Mucosa of descending colon (tissue), 3 donors: ENCODE measurements around the gene MIAT. TPM values are rescaled to one million over a fixed set of nuclear protein-coding genes. Genes with fewer than 3 reads are reported as not detected.

Source experiments
- ATAC-seq: fragments of 200-7000 bp; cut with Tn5 transposase; one replicate; pipeline ENCODE4 v1.9.1; 2020; ENCODE audit warnings: mild to moderate bottlenecking, moderate library complexity
- DNase-seq, 3 donors: peaks; one replicate each; pipeline ENCODE4 v3.0.0-alpha.2; 2020
- H3K36me3 ChIP-seq: fragments of 200-600 bp; one replicate; pipeline ENCODE4 v1.8.0; 2021; ENCODE audit warnings: low read depth, mild to moderate bottlenecking
- H3K4me1 ChIP-seq: fragments of 200-600 bp; one replicate; pipeline ENCODE4 v1.8.0; 2021; ENCODE audit warnings: low read depth, mild to moderate bottlenecking
- H3K4me3 ChIP-seq: fragments of 200-600 bp; one replicate; pipeline ENCODE4 v1.8.0; 2021; ENCODE audit warnings: mild to moderate bottlenecking
- H3K9me3 ChIP-seq: fragments of 200-600 bp; one replicate; pipeline ENCODE4 v1.8.0; 2021; ENCODE audit warnings: mild to moderate bottlenecking
- CTCF ChIP-seq: fragments of 200-600 bp; IDR thresholded peaks from one replicate; pipeline ENCODE4 v1.8.0; 2022; ENCODE audit warnings: antibody characterized with exemption, mild to moderate bottlenecking
- intact Hi-C, 2 donors: fragments of 100-400 bp; cut with DNase I in 1 of 2; cut with micrococcal nuclease in 1 of 2; formaldehyde crosslinking; loops; one replicate each; pipeline versions ENCODE4 v1.11.0 to v1.11.1; 2022; cut with DNase I, micrococcal nuclease
- total RNA-seq, 3 donors: library from RNA; stranded (reverse); fragmentation: NEBNext Ultra II Directional in 2 of 3; extraction: Animal tissue kit (Norgen Biotek cat#: 25700) in 2 of 3; gene quantifications; one replicate each; pipeline versions ENCODE4 v1.2.1 to v1.2.4, GENCODE V29; 2021 to 2023
- donor health status: DM: no; HTN: no; CAD: no; lungs with moderate emphysema.
- donor health status: DM: no; HTN: no; CAD: no.
- donor health status: DM: no; HTN: yes; CAD: no.

Gene MIAT
- total RNA-seq, 3 donors from 2014 or later: 3.3 to 7.1 (median 3.5) TPM

- ATAC-seq (no peak), DNase-seq (no peak)
- no peak for TF ChIP-seq CTCF
- no peaks in the 10 kb centered on the region for H3K36me3 ChIP-seq
- intact Hi-C loops: no loop called here
- no peak overlapping the region for H3K4me3 ChIP-seq
- H3K9me3 ChIP-seq: no peaks in the 10 kb centered on the region
- H3K4me1 ChIP-seq: peaks cover 6% of the 10 kb centered on the region
These were observed 33.4 kb upstream of the MIAT start for GRCh38 chr22:26623984-26624383.

- no peaks in the 10 kb centered on the region for H3K9me3 ChIP-seq
- TF ChIP-seq CTCF: no peak
- DNase-seq (no peak), ATAC-seq (no peak)
- no peak overlapping the region for H3K4me3 ChIP-seq
- intact Hi-C loops: no loop called here
- H3K4me1 ChIP-seq: peaks cover 10% of the 10 kb centered on the region
- no peaks in the 10 kb centered on the region for H3K36me3 ChIP-seq
These were observed 32.6 kb upstream of the MIAT start for GRCh38 chr22:26624803-26625202.

GRCh38 chr22:26629988-26630761 is 27.2 kb upstream of the MIAT start:
- TF ChIP-seq CTCF: no peak
- ATAC-seq (no peak), DNase-seq (no peak)
- Histone ChIP-seq H3K4me3 (no peak overlapping the region), H3K36me3 (no peaks in the 10 kb centered on the region), H3K4me1 (peaks cover 10% of the 10 kb centered on the region), H3K9me3 (no peaks in the 10 kb centered on the region)
- intact Hi-C loops: no loop called here

GRCh38 chr22:26631282-26631681 is 26.1 kb upstream of the MIAT start:
- Histone ChIP-seq H3K4me3 (no peak overlapping the region), H3K4me1 (peaks cover 10% of the 10 kb centered on the region), H3K36me3 (no peaks in the 10 kb centered on the region), H3K9me3 (no peaks in the 10 kb centered on the region)
- intact Hi-C loops: no loop called here
- TF ChIP-seq CTCF: no peak
- no peak for DNase-seq
- no peak for ATAC-seq

- intact Hi-C loops: no loop called here
- Histone ChIP-seq H3K9me3 (no peaks in the 10 kb centered on the region), H3K36me3 (no peaks in the 10 kb centered on the region), H3K4me1 (peaks cover 7% of the 10 kb centered on the region), H3K4me3 (no peak overlapping the region)
- ATAC-seq: no peak
- TF ChIP-seq CTCF: no peak
- no peak for DNase-seq
These were observed 24.8 kb upstream of the MIAT start for GRCh38 chr22:26632422-26633155.
